CD4-positive, alpha-beta T cell treated with Interleukin-17A for 4 hours (primary cell): Measurements from ENCODE around the gene GLTP.
"Not testable (repeated sequence)": the region's sequence is repeated elsewhere in the genome, so short reads cannot be mapped to it uniquely, and the experiment has no call there.

ENCODE experiments used
- DNase-seq: peaks from one replicate; pipeline ENCODE4 v3.0.0-alpha.2; 2020; ENCODE audit warnings: mixed read lengths

GLTP gene

GRCh38 chr12:109880043-109880931, at the start of gene GLTP:
Gene GLTP (minus strand): TSS chr12:109880541. CDS start chr12:109880374, 167 bp downstream.
- DNase-seq: peak; percentile 94

- not testable (repeated sequence) for DNase-seq
These were observed 49.0 kb upstream of the GLTP start for GRCh38 chr12:109929326-109929725.

GRCh38 chr12:109928058-109928656, 47.8 kb upstream of the GLTP start:
- DNase-seq: no peak

GRCh38 chr12:109927622-109928021, 47.3 kb upstream of the GLTP start:
- peak; percentile 60 for DNase-seq

- no peak for DNase-seq
These were observed 46.3 kb upstream of the GLTP start for GRCh38 chr12:109926488-109927210.

- no peak for DNase-seq
These were observed 45.7 kb upstream of the GLTP start for GRCh38 chr12:109926016-109926415.

GRCh38 chr12:109925185-109925840, 45.0 kb upstream of the GLTP start:
- no peak for DNase-seq

- DNase-seq: no peak
These were observed 43.3 kb upstream of the GLTP start for GRCh38 chr12:109923481-109924245.

GRCh38 chr12:109923038-109923437, 42.7 kb upstream of the GLTP start:
- DNase-seq: no peak

- DNase-seq: no peak
These were observed 41.6 kb upstream of the GLTP start for GRCh38 chr12:109921982-109922381.

GRCh38 chr12:109920261-109920780, 40.0 kb upstream of the GLTP start:
- DNase-seq: no peak

GRCh38 chr12:109919456-109919855, 39.1 kb upstream of the GLTP start:
- DNase-seq: no peak

- DNase-seq: no peak
These were observed 35.7 kb upstream of the GLTP start for GRCh38 chr12:109916045-109916444.

GRCh38 chr12:109915171-109916040, 35.1 kb upstream of the GLTP start:
- DNase-seq: no peak

- DNase-seq: no peak
These were observed 34.1 kb upstream of the GLTP start for GRCh38 chr12:109914461-109914860.

GRCh38 chr12:109912855-109913321, 32.5 kb upstream of the GLTP start:
- DNase-seq: no peak

- peak; percentile 18 for DNase-seq
These were observed 30.6 kb upstream of the GLTP start for GRCh38 chr12:109910969-109911348.

GRCh38 chr12:109910254-109910968, 30.1 kb upstream of the GLTP start:
- no peak for DNase-seq

- no peak for DNase-seq
These were observed 25.0 kb upstream of the GLTP start for GRCh38 chr12:109905301-109905700.

- no peak for DNase-seq
These were observed 22.6 kb upstream of the GLTP start for GRCh38 chr12:109902891-109903418.
